IPS DF 4.7 (cell line): ENCODE data around the gene ANKRD55.
"Not testable (repeated sequence)": the region's sequence is repeated elsewhere in the genome, so short reads cannot be mapped to it uniquely, and the experiment has no call there.

ENCODE experiments used
- DNase-seq: peaks from one replicate; pipeline ENCODE4 v3.0.0-alpha.2; 2013; ENCODE audit warnings: low spot score; ENCODE audit errors: extremely low read depth

ANKRD55 gene

GRCh38 chr5:56253126-56253525 is 20.0 kb upstream of the ANKRD55 start:
- DNase-seq = no peak

- DNase-seq = no peak
These were observed 18.9 kb upstream of the ANKRD55 start for GRCh38 chr5:56251918-56252553.

GRCh38 chr5:56251440-56251839 is 18.3 kb upstream of the ANKRD55 start:
- no peak for DNase-seq

GRCh38 chr5:56250011-56250410 is 16.9 kb upstream of the ANKRD55 start:
- DNase-seq = no peak

- not testable (repeated sequence) for DNase-seq
These were observed 16.0 kb upstream of the ANKRD55 start for GRCh38 chr5:56249085-56249484.

- DNase-seq = no peak
These were observed 14.5 kb upstream of the ANKRD55 start for GRCh38 chr5:56247592-56247991.

- no peak for DNase-seq
These were observed 13.6 kb upstream of the ANKRD55 start for GRCh38 chr5:56246769-56247168.

- no peak for DNase-seq
These were observed 12.4 kb upstream of the ANKRD55 start for GRCh38 chr5:56245481-56245880.

- no peak for DNase-seq
These were observed 11.5 kb upstream of the ANKRD55 start for GRCh38 chr5:56244627-56245026.

- DNase-seq = not testable (repeated sequence)
These were observed 9.1 kb upstream of the ANKRD55 start for GRCh38 chr5:56242271-56242670.

GRCh38 chr5:56232538-56232937 is 592 bp downstream of the ANKRD55 start:
- DNase-seq = no peak

- no peak for DNase-seq
These were observed 2.6 kb downstream of the ANKRD55 start for GRCh38 chr5:56230576-56230975.

GRCh38 chr5:56229111-56229510 is 4.0 kb downstream of the ANKRD55 start:
- DNase-seq = no peak

- DNase-seq = no peak
These were observed 4.5 kb downstream of the ANKRD55 start for GRCh38 chr5:56228631-56229030.

- no peak for DNase-seq
These were observed 5.4 kb downstream of the ANKRD55 start for GRCh38 chr5:56227691-56228090.

GRCh38 chr5:56223298-56223697 is 9.8 kb downstream of the ANKRD55 start:
- DNase-seq = not testable (repeated sequence)

GRCh38 chr5:56221601-56222000 is 11.5 kb downstream of the ANKRD55 start:
- DNase-seq = not testable (repeated sequence)

- no peak for DNase-seq
These were observed 17.9 kb downstream of the ANKRD55 start for GRCh38 chr5:56215019-56215830.

- DNase-seq = not testable (repeated sequence)
These were observed 19.1 kb downstream of the ANKRD55 start for GRCh38 chr5:56213886-56214535.

- DNase-seq = no peak
These were observed 20.8 kb downstream of the ANKRD55 start for GRCh38 chr5:56212130-56212879.

- no peak for DNase-seq
These were observed 21.7 kb downstream of the ANKRD55 start for GRCh38 chr5:56211298-56211865.
